ENCODE measurements around the gene ANO9.

GRCh38 chr11:416757-417621 lies 24.8 kb downstream of the ANO9 start:
- no peak for TF ChIP-seq CTCF (conservative IDR thresholded peaks at IDR 0.05; ENCODE audit: low read depth, low read length)
- TF ChIP-seq EZH2 (IDR thresholded peaks at IDR 0.05; ENCODE audit: low read length, unreplicated experiment) = no peak
